ENCODE measurements around the gene NCAM2.

The NCAM2 gene
- 0 to 3.5 (median 0.42) reads per million in 17 experiments for total RNA-seq

GRCh38 chr21:20997636-20998455, at the start of gene NCAM2:
NCAM2 (plus strand) TSS chr21:20998409.
- DNase-seq, result peak; percentile 72 to 92 (median 84)

DNA sequence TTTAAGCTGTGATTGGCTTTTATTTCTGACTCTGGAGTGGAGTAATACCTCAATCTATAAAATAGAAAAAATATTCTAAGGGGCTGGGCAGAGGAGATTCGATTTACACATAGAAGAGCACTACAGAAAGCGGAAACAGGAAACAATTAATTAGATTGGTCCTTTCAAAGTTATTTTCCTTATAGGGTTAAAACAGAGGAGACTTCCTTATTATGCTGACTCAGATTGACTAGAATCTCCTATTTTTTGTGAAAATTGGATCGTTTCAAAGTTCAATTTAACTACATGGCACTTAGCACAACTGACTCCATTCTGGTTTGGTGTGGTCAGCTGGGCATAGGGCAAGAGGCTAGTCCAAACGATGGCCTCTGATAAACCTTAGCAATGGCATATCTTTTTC, 48.3 kb upstream of the NCAM2 start:
- DNase-seq, result no peak

DNA sequence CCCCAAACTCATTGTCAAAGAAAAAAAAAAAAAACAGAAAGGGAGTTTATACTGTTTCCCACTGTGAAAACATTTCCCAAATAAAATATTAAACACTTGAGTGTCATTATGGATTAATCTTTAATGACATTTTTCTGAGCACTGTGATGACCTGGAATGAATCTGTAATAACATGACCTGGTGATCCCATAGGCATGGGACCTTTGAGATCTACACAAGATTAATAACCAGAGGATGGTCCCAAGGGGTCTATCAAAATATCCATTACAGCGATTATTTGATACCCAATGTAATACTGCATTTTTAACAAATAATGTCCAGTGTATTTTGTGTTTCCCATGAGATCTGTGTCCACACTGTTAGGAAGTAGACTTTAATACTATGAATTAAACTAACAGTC, 32.4 kb upstream of the NCAM2 start:
- DNase-seq, result no peak

DNA sequence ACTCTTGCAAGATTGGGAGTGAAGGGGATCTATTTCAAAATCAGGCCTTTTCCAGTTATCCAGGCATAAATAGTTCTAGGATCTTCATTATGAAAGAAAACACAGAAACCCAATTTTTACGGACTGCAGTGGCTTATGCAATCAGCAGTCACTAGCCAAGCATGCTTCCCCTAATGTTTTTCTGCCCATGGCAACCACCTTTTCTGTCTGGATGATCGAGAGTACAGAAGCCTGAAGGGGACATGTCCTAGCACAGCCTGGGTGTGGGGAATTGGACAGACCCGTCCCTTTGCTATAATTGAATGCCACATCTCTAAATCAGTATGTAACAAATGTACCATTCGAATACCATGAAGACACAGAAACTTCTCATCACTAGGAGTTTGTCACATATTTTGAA, 29.8 kb upstream of the NCAM2 start:
- DNase-seq, result no peak

- DNase-seq, result no peak
These were observed 27.5 kb upstream of the NCAM2 start for GRCh38 chr21:20970691-20971090.

DNA sequence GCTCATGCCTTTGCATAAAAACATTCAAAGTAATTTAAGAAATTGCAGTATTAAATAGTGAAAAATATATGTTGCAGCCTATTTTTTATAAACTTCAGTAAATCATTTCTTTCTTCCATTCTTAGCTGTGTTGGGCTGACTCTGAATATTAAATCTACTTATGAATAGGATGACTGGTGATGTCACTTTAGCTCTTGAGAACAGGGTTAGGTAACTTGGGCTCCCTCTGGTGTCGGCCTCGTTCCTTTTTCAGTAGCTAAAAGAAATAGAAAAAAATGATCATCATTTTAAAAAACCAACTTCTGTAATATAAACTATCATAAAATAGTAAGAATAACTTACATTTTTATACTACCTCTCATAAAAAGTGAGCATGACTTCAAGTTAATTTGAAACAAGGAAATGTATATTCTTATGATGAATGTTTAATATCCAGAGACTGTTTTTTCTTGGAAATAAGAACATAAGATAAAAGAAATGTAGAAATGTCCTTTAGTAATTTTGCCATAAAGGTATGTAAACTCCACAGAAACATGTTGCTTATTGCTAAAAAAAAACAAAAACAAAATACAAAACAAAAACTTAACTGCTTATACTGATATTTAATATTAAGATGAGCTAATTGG, 26.8 kb upstream of the NCAM2 start:
- peak; percentile 47 to 69 (median 66) for DNase-seq

- DNase-seq, result no peak
These were observed 3.4 kb upstream of the NCAM2 start for GRCh38 chr21:20994790-20995189.

- DNase-seq, result no peak
These were observed 1.5 kb upstream of the NCAM2 start for GRCh38 chr21:20996421-20997310.

- no peak for DNase-seq
These were observed 936 bp upstream of the NCAM2 start for GRCh38 chr21:20997311-20997635.

DNA sequence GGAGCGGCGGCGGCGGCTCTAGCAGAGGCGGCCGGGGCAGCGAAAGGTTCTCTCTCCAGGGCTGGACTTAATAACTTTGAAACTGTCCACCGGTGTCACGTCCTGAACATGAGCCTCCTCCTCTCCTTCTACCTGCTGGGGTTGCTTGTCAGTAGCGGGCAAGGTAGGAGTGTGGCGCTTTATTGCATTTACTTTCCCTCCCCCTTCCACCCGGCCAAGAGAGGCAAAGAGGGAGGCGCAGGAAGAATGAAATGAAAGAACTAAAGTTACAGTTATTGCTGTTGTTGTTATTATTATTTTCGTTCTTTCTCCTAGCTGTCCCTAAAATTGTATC, 214 bp downstream of the NCAM2 start:
- DNase-seq, result no peak

- DNase-seq, result no peak
These were observed 677 bp downstream of the NCAM2 start for GRCh38 chr21:20998886-20999285.

GRCh38 chr21:20999659-21000058, 1.4 kb downstream of the NCAM2 start:
- DNase-seq, result peak; percentile 56 to 70 (median 66)

- DNase-seq, result no peak
These were observed 2.5 kb downstream of the NCAM2 start for GRCh38 chr21:21000591-21001175.

GRCh38 chr21:21001591-21002100, 3.4 kb downstream of the NCAM2 start:
- no peak for DNase-seq

DNA sequence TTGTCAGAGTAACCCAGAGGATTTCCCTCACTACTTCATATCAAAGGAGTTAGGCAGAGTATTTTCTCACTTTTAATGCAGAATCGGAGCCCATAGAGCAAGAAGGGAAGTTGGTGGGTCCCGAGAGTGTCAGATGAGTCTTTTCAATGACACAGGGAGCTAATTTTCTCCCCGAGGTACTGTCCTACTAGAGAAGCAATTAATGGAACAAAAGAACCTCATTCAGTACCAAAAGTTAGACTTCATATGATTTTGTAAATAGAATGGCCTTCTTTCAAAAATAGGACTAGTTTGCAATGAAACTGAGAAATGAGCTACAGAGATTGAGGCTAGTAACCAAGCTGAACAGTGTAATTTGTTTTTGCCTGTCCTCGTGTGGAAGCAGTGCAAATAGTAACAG, 3.9 kb downstream of the NCAM2 start:
- no peak for DNase-seq

GRCh38 chr21:21003701-21004100, 5.5 kb downstream of the NCAM2 start:
- DNase-seq, result peak; percentile 39 to 71 (median 52)

DNA sequence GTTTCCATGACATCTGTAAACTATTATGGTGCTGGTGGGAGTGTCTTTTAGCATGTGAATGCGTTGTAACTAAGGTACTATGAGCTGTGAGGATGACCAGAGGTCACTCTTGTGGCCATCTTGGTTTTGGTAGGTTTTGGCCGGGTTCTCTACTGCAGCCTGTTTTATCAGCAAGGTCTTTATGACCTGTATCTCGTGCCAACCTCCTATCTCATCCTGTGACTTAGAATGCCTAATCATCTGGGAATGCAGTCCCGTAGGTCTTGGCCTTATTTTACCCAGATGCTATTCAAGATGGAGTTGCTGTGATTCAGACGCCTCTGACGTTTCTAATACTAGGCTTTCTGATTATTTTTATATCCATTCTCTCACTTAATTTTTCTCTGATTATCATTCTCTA, 9.4 kb downstream of the NCAM2 start:
- no peak for DNase-seq

GRCh38 chr21:21010228-21010627, 12.0 kb downstream of the NCAM2 start:
- DNase-seq, result no peak

- no peak for DNase-seq
These were observed 12.5 kb downstream of the NCAM2 start for GRCh38 chr21:21010698-21011097.

DNA sequence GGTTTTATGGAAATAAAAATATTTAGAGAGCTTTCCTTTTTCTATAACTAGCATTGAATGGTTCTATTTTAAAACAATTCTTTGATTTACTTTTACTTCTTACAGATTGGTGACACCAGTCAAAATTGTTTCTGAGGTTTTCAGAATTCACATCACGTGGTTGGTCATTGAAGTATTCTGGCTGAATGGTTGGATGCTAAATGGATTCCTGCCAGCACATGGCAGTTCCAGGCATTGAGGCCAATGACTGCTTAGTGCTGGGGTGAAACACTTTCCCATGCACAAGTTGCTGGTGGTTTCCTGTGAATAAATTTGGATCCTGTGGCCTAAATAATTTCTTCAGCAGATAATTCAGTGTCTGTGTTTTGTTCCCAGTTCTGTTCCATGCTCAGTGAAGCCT, 20.6 kb downstream of the NCAM2 start:
- DNase-seq, result no peak

- no peak for DNase-seq
These were observed 21.5 kb downstream of the NCAM2 start for GRCh38 chr21:21019681-21020080.

GRCh38 chr21:21025742-21026141, 27.5 kb downstream of the NCAM2 start:
- DNase-seq, result no peak

DNA sequence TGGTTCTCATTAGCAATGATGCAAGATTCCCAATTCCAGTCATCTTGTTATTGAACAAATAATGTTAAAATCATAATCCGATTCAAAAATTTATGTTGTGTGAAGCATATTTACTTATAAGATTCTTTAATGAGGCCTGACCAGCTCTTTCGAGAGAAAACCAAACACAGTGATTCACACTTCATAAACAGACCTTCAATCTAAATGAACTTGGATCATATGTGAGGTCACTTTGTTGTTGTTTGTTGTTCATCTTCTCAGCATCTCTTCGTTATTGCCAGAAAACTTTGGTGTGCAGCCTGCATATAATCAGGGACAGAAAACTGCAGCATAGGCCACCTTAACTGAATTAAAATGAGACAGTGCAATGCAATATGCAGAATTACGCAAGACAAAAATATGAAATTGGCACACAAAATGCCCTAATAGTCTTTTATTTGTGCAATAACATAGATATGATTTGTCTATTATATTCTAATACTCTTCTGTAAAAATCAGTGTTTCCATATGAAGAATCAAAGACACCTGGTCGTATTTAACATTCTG, 30.1 kb downstream of the NCAM2 start:
- peak in 2 of 4 experiments; percentile 5 to 7 for DNase-seq
